Activated CD8-positive, alpha-beta memory T cell treated with anti-CD3 and anti-CD28 coated beads, Interleukin-2, amount 50 U/mL, for 1 hour (primary cell): ENCODE data around the gene HIPK2.
"Not testable (repeated sequence)": the region's sequence is repeated elsewhere in the genome, so short reads cannot be mapped to it uniquely, and the experiment has no call there.

Experiments
- DNase-seq: peaks from one replicate; pipeline ENCODE4 v3.0.0-alpha.2; 2020; ENCODE audit errors: extremely low read depth

The HIPK2 gene

GRCh38 chr7:139673230-139673629 is 104.6 kb downstream of the HIPK2 start:
- no peak for DNase-seq

GRCh38 chr7:139671967-139672366 is 105.8 kb downstream of the HIPK2 start:
- no peak for DNase-seq

GRCh38 chr7:139670662-139671061 is 107.1 kb downstream of the HIPK2 start:
- not testable (repeated sequence) for DNase-seq

GRCh38 chr7:139669106-139670061 is 108.4 kb downstream of the HIPK2 start:
- no peak for DNase-seq

- DNase-seq = no peak
These were observed 110.4 kb downstream of the HIPK2 start for GRCh38 chr7:139667377-139667776.

- no peak for DNase-seq
These were observed 111.3 kb downstream of the HIPK2 start for GRCh38 chr7:139666501-139666900.

- DNase-seq = no peak
These were observed 113.4 kb downstream of the HIPK2 start for GRCh38 chr7:139664434-139664833.

- DNase-seq = no peak
These were observed 114.1 kb downstream of the HIPK2 start for GRCh38 chr7:139663608-139664177.

GRCh38 chr7:139661903-139662302 is 115.9 kb downstream of the HIPK2 start:
- DNase-seq = no peak

GRCh38 chr7:139661043-139661440 is 116.8 kb downstream of the HIPK2 start:
- no peak for DNase-seq

GRCh38 chr7:139660317-139661042 is 117.3 kb downstream of the HIPK2 start:
- DNase-seq = no peak

- DNase-seq = no peak
These were observed 117.9 kb downstream of the HIPK2 start for GRCh38 chr7:139659922-139660316.

- DNase-seq = no peak
These were observed 118.7 kb downstream of the HIPK2 start for GRCh38 chr7:139658908-139659675.

GRCh38 chr7:139658296-139658695 is 119.5 kb downstream of the HIPK2 start:
- no peak for DNase-seq

- DNase-seq = no peak
These were observed 120.1 kb downstream of the HIPK2 start for GRCh38 chr7:139657725-139658124.

- no peak for DNase-seq
These were observed 121.4 kb downstream of the HIPK2 start for GRCh38 chr7:139656387-139656786.

GRCh38 chr7:139655305-139655704 is 122.5 kb downstream of the HIPK2 start:
- DNase-seq = no peak

GRCh38 chr7:139654276-139655181 is 123.3 kb downstream of the HIPK2 start:
- DNase-seq = no peak

GRCh38 chr7:139651914-139652313 is 125.9 kb downstream of the HIPK2 start:
- DNase-seq = no peak

- no peak for DNase-seq
These were observed 126.5 kb downstream of the HIPK2 start for GRCh38 chr7:139651308-139651707.
